T-helper 2 cell treated with Interferon-gamma antibody and Interleukin-4, amounts not matched to agents 5 μg/mL and 100 μg/mL, for 36 hours (primary cell): ENCODE measurements around the gene SIPA1L2.

Experiments used
- DNase-seq: peaks from one replicate; pipeline ENCODE4 v3.0.0; 2021; ENCODE audit warnings: low spot score
- H3K27ac Mint-ChIP-seq: one replicate; pipeline ENCODE4 v1.8.0; 2021; ENCODE audit warnings: mild to moderate bottlenecking, mixed read lengths
- H3K27me3 Mint-ChIP-seq: one replicate; pipeline ENCODE4 v1.8.0; 2021; ENCODE audit warnings: low read depth, mixed read lengths
- H3K36me3 Mint-ChIP-seq: one replicate; pipeline ENCODE4 v1.8.0; 2021; ENCODE audit warnings: low read depth, mixed read lengths
- H3K4me1 Mint-ChIP-seq: one replicate; pipeline ENCODE4 v1.8.0; 2021; ENCODE audit warnings: low read depth, mixed read lengths
- H3K4me3 Mint-ChIP-seq: one replicate; pipeline ENCODE4 v1.8.0; 2022; ENCODE audit warnings: mild to moderate bottlenecking, moderate library complexity, mixed read lengths
- H3K9me3 Mint-ChIP-seq: one replicate; pipeline ENCODE4 v1.8.0; 2021; ENCODE audit warnings: mixed read lengths

The SIPA1L2 gene

DNA sequence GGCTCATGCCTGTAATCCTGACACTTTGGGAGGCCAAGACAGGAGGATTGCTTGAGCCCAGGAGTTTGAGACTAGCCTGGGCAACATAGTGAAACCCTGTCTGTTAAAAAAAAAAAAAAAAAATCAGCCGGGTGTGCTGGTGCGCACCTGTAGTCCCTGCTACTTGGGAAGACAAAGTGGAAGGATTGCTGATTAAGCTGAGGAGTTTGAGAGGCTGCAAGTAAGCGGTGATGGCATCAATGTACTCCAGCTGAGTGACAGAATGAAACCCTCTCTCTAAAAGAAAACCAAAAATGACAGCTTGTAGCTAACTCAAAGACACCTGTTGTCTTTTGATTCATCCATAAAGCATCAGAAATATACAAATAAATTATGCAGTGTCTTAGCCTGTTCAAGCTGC lies 31.8 kb downstream of the SIPA1L2 start:
- H3K4me1 Mint-ChIP-seq = peaks cover 27% of the 10 kb centered on the region
- no peaks in the 10 kb centered on the region for H3K27me3 Mint-ChIP-seq
- H3K4me3 Mint-ChIP-seq = no peak overlapping the region
- no peak overlapping the region for H3K27ac Mint-ChIP-seq
- H3K9me3 Mint-ChIP-seq = no peaks in the 10 kb centered on the region
- DNase-seq = no peak
- H3K36me3 Mint-ChIP-seq = no peaks in the 10 kb centered on the region

DNA sequence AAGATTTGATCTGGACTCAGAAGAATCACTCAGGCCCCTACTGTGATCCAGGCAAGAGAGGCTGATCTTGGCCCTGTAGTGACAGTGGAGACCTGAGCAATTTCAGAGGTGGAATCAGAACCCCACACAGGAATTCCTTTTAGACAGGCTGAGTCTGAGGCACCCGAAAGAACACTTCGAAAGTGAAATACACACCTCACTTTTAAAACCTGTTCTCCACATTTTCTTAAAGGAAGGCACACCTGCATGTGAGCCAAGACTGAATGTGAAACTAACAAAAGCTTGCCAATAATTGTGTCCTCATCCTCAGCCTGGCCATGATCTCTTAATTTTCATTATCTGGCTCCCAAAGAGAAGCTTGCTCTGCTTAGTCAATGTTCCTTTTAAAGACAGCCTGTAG lies 32.2 kb downstream of the SIPA1L2 start:
- Mint-ChIP-seq H3K9me3 (no peaks in the 10 kb centered on the region), H3K27ac (no peak overlapping the region), H3K4me3 (no peak overlapping the region), H3K36me3 (no peaks in the 10 kb centered on the region), H3K4me1 (peaks cover 27% of the 10 kb centered on the region), H3K27me3 (no peaks in the 10 kb centered on the region)
- no peak for DNase-seq

GRCh38 chr1:232596666-232597303 lies 33.1 kb downstream of the SIPA1L2 start:
- Mint-ChIP-seq H3K27ac (no peak overlapping the region), H3K36me3 (no peaks in the 10 kb centered on the region), H3K9me3 (no peaks in the 10 kb centered on the region), H3K27me3 (no peaks in the 10 kb centered on the region), H3K4me1 (peaks cover 27% of the 10 kb centered on the region), H3K4me3 (no peak overlapping the region)
- no peak for DNase-seq

- no peak overlapping the region for H3K27ac Mint-ChIP-seq
- no peaks in the 10 kb centered on the region for H3K36me3 Mint-ChIP-seq
- no peak for DNase-seq
- H3K9me3 Mint-ChIP-seq = no peaks in the 10 kb centered on the region
- H3K4me3 Mint-ChIP-seq = no peak overlapping the region
- no peaks in the 10 kb centered on the region for H3K27me3 Mint-ChIP-seq
- H3K4me1 Mint-ChIP-seq = peaks cover 22% of the 10 kb centered on the region
Measured at GRCh38 chr1:232594768-232595698, 34.9 kb downstream of the SIPA1L2 start.

DNA sequence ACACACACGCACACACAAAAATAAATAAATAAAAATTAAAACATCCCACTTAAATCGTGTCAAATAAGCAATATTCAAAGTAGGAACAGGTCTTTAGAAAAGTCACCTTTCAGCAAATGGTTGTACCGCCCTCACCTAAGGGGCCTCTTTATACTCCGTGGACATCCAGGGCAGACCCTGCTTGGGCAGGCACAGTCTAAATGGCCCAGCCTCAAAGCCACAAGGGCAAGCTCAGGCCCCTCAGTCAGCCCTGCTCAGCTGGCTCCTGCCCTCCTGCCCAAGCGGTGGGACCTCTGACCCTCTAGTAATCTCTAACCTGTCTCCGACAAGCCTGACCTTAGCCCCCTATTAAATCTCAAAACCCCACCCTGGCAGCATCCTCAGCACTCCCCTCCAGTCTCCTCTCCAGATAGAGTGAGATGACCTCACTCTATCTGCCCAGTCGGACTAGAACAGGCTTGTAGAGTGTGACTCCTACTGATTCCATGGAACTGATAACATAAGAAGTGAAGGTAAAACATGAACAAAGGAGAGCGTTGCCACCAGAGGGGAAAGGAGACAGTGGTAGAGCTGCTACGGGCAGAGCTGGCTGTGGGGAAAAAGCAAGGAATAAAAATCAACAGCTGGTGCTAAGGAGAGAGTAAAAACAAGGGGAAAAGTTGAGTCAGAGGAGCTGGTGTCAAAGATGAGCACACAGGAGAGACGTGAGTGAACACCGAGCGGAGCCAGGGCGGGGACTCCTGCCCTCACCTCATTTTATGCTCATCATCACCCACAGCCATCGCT lies 36.0 kb downstream of the SIPA1L2 start:
- H3K4me1 Mint-ChIP-seq = peaks cover 18% of the 10 kb centered on the region
- no peak overlapping the region for H3K4me3 Mint-ChIP-seq
- H3K36me3 Mint-ChIP-seq = no peaks in the 10 kb centered on the region
- no peak for DNase-seq
- H3K27ac Mint-ChIP-seq = no peak overlapping the region
- no peaks in the 10 kb centered on the region for H3K27me3 Mint-ChIP-seq
- H3K9me3 Mint-ChIP-seq = peaks cover 5% of the 10 kb centered on the region

GRCh38 chr1:232591344-232591743 lies 38.6 kb downstream of the SIPA1L2 start:
- H3K4me1 Mint-ChIP-seq = peaks cover 9% of the 10 kb centered on the region
- no peak overlapping the region for H3K4me3 Mint-ChIP-seq
- peaks cover 18% of the 10 kb centered on the region for H3K9me3 Mint-ChIP-seq
- H3K36me3 Mint-ChIP-seq = peaks cover 5% of the 10 kb centered on the region
- DNase-seq = no peak
- H3K27me3 Mint-ChIP-seq = no peaks in the 10 kb centered on the region
- H3K27ac Mint-ChIP-seq = no peak overlapping the region

- H3K27ac Mint-ChIP-seq = no peak overlapping the region
- peaks cover 9% of the 10 kb centered on the region for H3K4me1 Mint-ChIP-seq
- H3K9me3 Mint-ChIP-seq = peaks cover 18% of the 10 kb centered on the region
- no peaks in the 10 kb centered on the region for H3K27me3 Mint-ChIP-seq
- no peak for DNase-seq
- no peak overlapping the region for H3K4me3 Mint-ChIP-seq
- H3K36me3 Mint-ChIP-seq = peaks cover 5% of the 10 kb centered on the region
Measured at GRCh38 chr1:232590744-232591082, 39.2 kb downstream of the SIPA1L2 start.

- DNase-seq = no peak
- Mint-ChIP-seq H3K4me3 (no peak overlapping the region), H3K27me3 (no peaks in the 10 kb centered on the region), H3K27ac (no peak overlapping the region), H3K36me3 (peaks cover 5% of the 10 kb centered on the region), H3K9me3 (peaks cover 18% of the 10 kb centered on the region), H3K4me1 (peaks cover 9% of the 10 kb centered on the region)
Measured at GRCh38 chr1:232589812-232590743, 39.9 kb downstream of the SIPA1L2 start.

- Mint-ChIP-seq H3K27me3 (no peaks in the 10 kb centered on the region), H3K27ac (no peak overlapping the region), H3K36me3 (peaks cover 7% of the 10 kb centered on the region), H3K4me1 (peaks cover 9% of the 10 kb centered on the region), H3K9me3 (peaks cover 18% of the 10 kb centered on the region), H3K4me3 (no peak overlapping the region)
- DNase-seq = no peak
Measured at GRCh38 chr1:232589111-232589811, 40.7 kb downstream of the SIPA1L2 start.

GRCh38 chr1:232587141-232588008 lies 42.6 kb downstream of the SIPA1L2 start:
- Mint-ChIP-seq H3K36me3 (peaks cover 7% of the 10 kb centered on the region), H3K4me3 (no peak overlapping the region), H3K9me3 (peaks cover 18% of the 10 kb centered on the region), H3K27ac (no peak overlapping the region), H3K4me1 (peaks cover 9% of the 10 kb centered on the region), H3K27me3 (no peaks in the 10 kb centered on the region)
- no peak for DNase-seq

- Mint-ChIP-seq H3K27ac (no peak overlapping the region), H3K9me3 (peaks cover 18% of the 10 kb centered on the region), H3K4me1 (peaks cover 9% of the 10 kb centered on the region), H3K36me3 (peaks cover 7% of the 10 kb centered on the region), H3K27me3 (no peaks in the 10 kb centered on the region), H3K4me3 (no peak overlapping the region)
- DNase-seq = no peak
Measured at GRCh38 chr1:232586679-232587078, 43.3 kb downstream of the SIPA1L2 start.

GRCh38 chr1:232585486-232585885 lies 44.4 kb downstream of the SIPA1L2 start:
- no peak for DNase-seq
- no peaks in the 10 kb centered on the region for H3K27me3 Mint-ChIP-seq
- H3K9me3 Mint-ChIP-seq = peaks cover 18% of the 10 kb centered on the region
- H3K36me3 Mint-ChIP-seq = peaks cover 7% of the 10 kb centered on the region
- H3K4me1 Mint-ChIP-seq = peaks cover 9% of the 10 kb centered on the region
- no peak overlapping the region for H3K27ac Mint-ChIP-seq
- no peak overlapping the region for H3K4me3 Mint-ChIP-seq
